Ramos (cell line): Measurements from ENCODE around the gene SLC35F3.

Experiments used
- in situ Hi-C: fragments of 300-500 bp; cut with MboI; formaldehyde crosslinking; loops from one replicate; pipeline ENCODE4 v1.14.3; 2022; ENCODE audit warnings: low sequenced_read_pairs; ENCODE audit not compliant: unreplicated experiment

The SLC35F3 gene

GRCh38 chr1:234297668-234298067 is 393.2 kb downstream of the SLC35F3 start:
- in situ Hi-C loops, result no loop called here

GRCh38 chr1:234300096-234300495 is 395.6 kb downstream of the SLC35F3 start:
- in situ Hi-C loops, result loop anchor here (10.0 kb wide), 1 partner anchor 175 kb away; no protein-coding TSS in a partner anchor

- in situ Hi-C loops, result loop anchor here (10.0 kb wide), 1 partner anchor 177 kb away; no protein-coding TSS in a partner anchor
Measured at GRCh38 chr1:234301663-234302062, 397.2 kb downstream of the SLC35F3 start.

- in situ Hi-C loops, result loop anchor here (10.0 kb wide), 1 partner anchor 178 kb away; no protein-coding TSS in a partner anchor
Measured at GRCh38 chr1:234302354-234302962, 398.0 kb downstream of the SLC35F3 start.

DNA sequence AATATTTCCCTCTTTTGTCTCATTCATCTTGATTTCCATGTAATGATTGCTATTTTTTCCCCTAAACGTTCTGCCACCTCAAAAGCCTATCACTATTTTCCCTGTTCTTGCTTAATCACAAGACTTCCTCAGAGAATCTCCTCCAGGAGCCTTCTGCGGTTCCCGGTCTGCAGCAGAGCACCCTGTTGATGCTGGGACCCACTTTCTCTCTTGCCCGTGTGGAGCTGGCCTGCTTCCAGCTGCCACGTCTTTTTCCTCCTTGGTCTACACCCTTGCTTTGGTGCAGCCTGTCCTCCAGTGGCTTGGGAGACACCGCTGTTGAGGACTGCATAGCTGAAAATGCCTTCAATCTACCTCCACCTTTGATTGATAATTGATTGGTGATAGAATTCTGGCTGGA is 398.8 kb downstream of the SLC35F3 start:
- in situ Hi-C loops, result loop anchor here (10.0 kb wide), 1 partner anchor 178 kb away; no protein-coding TSS in a partner anchor

DNA sequence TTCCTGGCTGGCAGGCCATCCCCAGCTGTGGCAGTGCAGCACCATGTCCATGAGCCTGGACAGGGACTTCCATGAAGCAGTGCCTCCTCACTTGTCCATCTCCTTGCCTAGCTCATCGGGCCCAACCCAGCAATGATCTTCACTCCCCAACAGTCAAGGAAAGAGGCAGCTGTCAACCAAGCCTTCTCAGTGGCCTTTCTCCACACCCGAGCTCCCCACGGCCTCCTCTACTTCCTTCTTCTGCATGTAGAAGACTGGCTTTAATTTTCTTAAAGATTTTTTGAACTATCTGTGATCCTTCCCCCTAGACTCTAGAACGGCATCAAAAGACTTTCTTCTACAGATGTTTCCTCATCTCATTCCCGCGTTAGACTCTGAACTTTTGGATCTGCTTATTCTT is 403.2 kb downstream of the SLC35F3 start:
- in situ Hi-C loops, result loop anchor here (10.0 kb wide), 1 partner anchor 183 kb away; no protein-coding TSS in a partner anchor

DNA sequence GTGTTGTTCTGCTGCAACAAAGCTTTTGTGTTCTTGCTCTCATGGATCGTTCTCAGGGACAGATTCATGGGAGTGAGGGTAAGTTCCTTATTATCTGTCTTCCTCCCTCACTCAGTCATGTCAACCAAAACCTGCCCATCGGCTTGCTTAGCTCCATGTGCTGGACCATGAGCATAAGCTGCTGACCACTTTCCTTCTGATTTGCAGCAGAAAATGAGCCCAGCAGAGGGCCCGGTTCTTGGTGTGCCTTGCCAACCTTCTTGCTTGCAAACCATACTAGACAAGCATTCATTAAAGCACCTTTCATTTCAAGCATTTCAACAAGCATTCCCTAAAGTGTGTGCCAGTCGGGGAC is 404.7 kb downstream of the SLC35F3 start:
- in situ Hi-C loops, result loop anchor here (10.0 kb wide), 1 partner anchor 184 kb away; no protein-coding TSS in a partner anchor

DNA sequence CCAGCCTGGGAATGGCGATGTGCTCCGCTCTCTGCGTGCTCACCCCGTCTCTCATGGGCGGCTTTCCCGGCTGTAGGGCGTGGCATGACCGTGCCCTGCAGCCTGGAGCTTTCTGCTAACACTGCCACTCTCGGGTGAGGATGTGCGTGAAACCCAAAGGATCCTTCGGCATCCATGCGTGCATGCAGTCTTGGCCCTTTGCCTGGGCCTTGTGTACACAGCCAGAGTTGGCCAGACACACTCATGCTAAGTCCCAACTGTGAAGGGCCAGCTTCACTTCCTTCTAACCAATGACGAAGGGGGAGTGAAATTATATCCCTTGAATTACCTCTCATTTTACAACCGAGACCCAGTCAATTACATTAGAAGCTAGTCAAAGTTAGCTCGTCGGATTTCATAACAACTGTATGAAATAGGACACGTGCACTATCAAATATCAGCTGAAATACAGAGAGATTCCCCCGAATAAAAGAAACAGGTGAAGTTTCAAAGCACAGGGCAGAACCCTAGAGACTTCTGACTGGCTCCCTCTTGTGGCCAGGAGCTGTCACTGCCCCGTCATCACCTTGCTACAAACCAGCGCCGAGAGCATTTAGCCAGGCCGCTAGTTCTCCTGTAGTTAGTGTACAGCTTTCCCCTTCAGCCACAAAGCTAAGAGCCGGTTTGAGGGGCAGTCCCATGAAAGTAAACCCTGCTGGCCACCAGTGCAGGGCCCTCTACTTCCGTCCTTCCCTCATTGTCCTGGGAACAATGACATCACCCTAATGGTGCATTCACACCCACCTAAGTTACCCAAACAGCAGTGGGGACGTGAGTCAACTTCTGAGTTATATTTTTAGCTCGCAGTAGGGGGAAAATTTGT is 405.4 kb downstream of the SLC35F3 start:
- in situ Hi-C loops, result loop anchor here (10.0 kb wide), 1 partner anchor 185 kb away; no protein-coding TSS in a partner anchor

DNA sequence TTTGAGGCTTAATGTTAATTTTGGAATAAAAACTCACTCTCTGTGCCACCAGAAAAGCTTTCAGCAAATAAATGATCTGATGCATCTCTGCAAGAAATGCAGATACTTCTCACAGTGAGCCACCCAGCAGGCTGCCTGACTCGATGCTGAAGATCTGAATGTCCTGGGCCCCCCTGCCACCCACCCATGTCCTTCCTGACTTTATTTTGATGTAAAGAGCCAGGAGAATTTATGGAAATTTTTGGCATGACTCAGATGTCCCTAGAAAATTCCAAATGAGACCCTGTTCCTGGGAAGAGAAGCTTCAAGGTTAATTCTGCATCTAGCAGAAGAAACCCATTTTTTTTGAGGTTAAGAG is 406.0 kb downstream of the SLC35F3 start:
- in situ Hi-C loops, result no loop called here

- in situ Hi-C loops, result no loop called here
Measured at GRCh38 chr1:234311414-234311813, 406.9 kb downstream of the SLC35F3 start.

DNA sequence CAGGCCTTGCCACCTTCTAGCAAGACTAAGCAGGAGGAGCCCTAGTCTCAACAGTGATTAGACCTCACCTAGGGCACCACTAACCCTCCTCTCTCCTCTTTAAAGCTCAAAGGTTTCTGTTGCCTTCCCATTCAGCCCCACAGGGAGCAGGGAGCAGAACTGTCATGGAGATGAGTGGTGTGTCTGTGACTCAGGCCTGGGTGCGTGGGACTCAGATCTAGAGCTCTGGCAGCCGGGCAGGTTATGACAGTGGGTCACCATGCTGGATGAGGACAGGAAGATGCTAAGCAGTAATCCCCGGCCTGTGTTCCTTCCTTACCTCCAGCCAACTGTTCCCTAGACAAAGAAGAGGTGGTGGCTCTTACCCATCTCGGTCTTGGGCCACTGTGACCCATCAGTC is 408.7 kb downstream of the SLC35F3 start:
- in situ Hi-C loops, result no loop called here

DNA sequence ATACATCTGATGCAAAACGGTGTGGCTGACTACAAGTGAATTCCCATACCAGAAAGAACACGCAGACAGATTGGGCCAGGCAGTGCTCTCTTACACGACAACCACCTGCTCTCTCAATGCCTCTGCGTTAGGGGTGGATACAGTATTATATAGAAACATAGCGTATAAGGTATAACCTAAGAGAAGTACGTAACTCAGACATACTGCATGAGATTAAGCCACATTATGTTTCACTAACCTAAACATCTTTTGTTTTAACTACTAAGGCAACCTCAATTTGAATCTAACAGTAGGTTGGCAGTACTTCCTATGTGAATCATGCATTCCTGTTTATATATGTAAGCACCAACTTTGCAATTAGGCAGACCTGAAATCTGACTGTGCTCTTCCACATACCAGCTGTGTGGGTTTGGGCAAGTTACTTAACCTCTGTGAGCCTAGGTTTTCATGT is 410.6 kb downstream of the SLC35F3 start:
- in situ Hi-C loops, result no loop called here

- in situ Hi-C loops, result no loop called here
Measured at GRCh38 chr1:234315588-234315987, 411.1 kb downstream of the SLC35F3 start.

DNA sequence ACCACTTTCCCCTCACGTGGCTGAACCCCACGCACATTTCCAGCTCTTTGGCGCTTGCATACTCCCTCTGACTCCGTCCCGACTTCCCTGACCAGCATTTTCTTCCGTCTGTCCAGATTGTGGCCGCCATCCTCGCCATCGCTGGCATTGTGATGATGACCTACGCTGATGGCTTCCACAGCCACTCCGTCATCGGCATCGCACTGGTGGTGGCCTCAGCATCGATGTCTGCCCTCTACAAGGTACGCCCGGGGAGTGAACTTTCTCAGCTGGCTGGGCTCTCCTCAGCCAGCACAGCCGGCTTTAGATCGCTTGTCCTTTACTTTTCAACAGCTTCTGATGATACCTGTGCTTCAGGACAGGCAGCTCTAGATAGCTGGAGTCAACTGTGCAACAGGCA is 412.0 kb downstream of the SLC35F3 start:
- in situ Hi-C loops, result no loop called here

- in situ Hi-C loops, result no loop called here
Measured at GRCh38 chr1:234316937-234317336, 412.5 kb downstream of the SLC35F3 start.

DNA sequence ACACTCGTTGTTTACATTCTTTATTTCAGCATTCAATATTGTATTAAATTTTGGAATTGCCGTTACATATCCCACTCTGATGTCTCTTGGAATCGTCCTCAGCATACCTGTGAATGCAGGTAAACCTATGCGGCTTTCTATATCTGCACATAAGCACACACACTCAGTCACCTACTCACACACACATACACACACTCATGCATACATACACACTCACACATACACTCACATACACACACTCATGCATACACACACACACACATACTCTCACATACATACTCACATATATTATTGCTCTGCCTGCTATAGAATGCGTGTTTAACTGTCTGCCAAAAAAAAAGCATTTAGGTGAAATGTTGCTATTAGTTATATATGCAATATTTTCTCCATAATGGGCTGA is 415.6 kb downstream of the SLC35F3 start:
- in situ Hi-C loops, result no loop called here

- in situ Hi-C loops, result no loop called here
Measured at GRCh38 chr1:234320549-234320948, 416.1 kb downstream of the SLC35F3 start.

DNA sequence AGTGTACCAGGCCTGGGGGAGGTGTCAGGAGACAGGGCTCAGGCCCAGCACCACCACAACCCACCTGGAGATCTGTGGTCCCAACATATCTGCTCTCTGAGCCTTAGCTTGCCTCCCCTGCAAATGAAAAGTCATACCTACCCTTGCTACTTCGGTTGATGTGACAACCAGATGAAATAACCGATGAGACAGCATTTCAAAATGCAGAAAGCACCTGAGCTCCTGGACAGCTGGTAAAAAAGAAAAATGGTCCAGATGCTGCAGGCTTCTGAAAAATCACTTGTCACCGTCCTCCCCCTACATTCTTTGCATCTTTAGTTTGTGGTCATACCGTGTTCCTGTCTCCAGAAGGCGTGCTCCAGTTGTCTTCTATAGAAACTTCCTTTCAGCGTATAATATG is 416.8 kb downstream of the SLC35F3 start:
- in situ Hi-C loops, result no loop called here

DNA sequence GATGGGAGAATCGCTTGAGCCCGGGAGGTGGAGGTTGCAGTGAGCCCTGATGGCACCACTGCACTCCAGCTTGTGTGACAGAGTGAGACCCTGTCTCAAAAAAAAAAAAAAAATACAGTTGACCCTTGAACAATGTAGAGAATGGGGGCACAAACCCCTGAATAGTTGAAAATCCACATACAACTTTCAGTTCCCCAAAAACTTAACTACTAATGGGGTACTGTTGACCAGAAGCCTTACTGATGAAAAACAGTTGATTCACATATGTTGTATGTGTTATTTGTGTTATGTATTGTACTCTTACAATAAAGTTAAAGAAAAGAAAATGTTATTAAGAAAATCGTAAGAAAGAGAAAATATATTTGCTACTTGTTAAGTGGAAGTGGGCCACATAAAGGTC is 417.6 kb downstream of the SLC35F3 start:
- in situ Hi-C loops, result no loop called here

- in situ Hi-C loops, result no loop called here
Measured at GRCh38 chr1:234322979-234323378, 418.5 kb downstream of the SLC35F3 start.

DNA sequence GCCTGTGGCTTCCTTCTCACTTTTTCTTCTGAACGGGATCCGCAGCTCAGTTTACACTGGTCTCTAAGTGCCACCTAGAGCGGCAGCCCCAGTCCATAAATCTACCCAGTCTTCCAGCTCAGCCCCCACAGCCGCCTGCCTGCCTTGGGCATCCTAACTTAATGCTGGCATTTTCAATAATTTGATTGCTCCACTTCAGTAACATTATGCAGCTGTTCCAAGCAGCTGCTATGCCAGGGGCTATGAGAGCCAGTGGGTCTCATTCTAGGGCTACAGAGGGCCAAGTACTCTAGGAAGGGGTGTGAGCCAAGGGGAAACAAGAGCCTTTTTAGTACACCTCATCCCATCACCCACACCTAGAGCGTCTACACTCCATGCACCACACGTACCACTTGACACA is 420.3 kb downstream of the SLC35F3 start:
- in situ Hi-C loops, result no loop called here
